SK-N-MC (cell line): ENCODE results near the gene TICRR.

Experiments
- EZH2 ChIP-seq: fragments of 200-600 bp; sonication (generic); IDR thresholded peaks from one replicate; pipeline ENCODE4 v1.6.1; 2017; ENCODE audit warnings: antibody characterized with exemption
- FOXP2 ChIP-seq: optimal IDR thresholded peaks from 2 replicates; pipeline ENCODE3; 2011; ENCODE audit warnings: mild to moderate bottlenecking, moderate library complexity; ENCODE audit not compliant: insufficient read depth; ENCODE audit errors: extremely low read length, control extremely low read depth
- POLR2AphosphoS5 ChIP-seq: IDR thresholded peaks from 2 replicates; pipeline ENCODE4 v1.6.1; 2012; ENCODE audit warnings: mild to moderate bottlenecking, low read depth, low read length, borderline replicate concordance

DNA sequence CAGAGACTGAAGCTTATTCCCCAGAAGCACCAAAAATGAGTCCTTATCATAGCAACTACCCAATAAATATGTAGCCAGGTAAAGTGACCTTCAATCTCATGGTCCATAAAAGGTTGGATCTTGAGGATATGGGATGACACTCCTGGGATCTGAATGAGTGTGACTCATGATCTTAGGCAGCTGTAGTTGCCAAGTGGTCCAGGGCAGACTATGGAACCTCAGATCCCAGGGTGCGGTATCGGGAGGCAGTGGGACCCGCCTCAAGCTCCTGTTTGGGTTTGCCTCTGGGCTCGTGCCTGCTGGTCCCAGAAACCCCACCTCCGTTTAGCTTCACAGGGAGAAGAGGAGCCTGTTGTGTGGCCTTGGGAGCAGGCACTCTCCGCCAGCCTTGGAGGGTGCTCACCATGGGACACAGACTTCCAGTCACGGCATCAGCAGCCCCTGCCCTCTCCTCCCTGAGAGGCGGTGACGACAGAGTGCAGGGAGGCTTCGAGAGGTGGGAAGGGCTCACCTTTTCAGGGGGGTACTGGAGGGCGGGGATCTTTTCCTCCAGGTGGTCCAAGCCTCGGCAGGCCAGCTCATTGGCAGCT lies 95.8 kb downstream of the TICRR start:
- TF ChIP-seq POLR2AphosphoS5, result no peak
- no peak for TF ChIP-seq EZH2
- no peak for TF ChIP-seq FOXP2
